Measurements from ENCODE around the gene PCDHA7. TPM values are rescaled to one million over a fixed set of nuclear protein-coding genes. Genes with fewer than 3 reads are reported as not detected.

PCDHA7 gene
- total RNA-seq, 1 experiment from 2014 or later, result 2.7 TPM

GRCh38 chr5:140862441-140863295, 28.6 kb downstream of the PCDHA7 start:
- DNase-seq (ENCODE audit: low spot score) (no peak), ATAC-seq (no peak)
- Mint-ChIP-seq H3K27ac (no peak overlapping the region), H3K36me3 (peaks cover 45% of the 10 kb centered on the region), H3K27me3 (ENCODE audit: low read depth) (no peaks in the 10 kb centered on the region), H3K4me3 (no peak overlapping the region), H3K4me1 (peaks cover 8% of the 10 kb centered on the region), H3K9me3 (peaks cover 24% of the 10 kb centered on the region)
- ChIA-PET CTCF (interaction anchor here (0.8 to 4.0 kb wide), 3 partner anchors 21 to 259 kb away, joined by 4 to 17 read pairs (median 10); partner anchors contain the start of genes PCDHA8 and PCDHB4), POLR2A (no interaction called here)
- no peak for TF ChIP-seq CREM (CRISPR knock-in tag; IDR thresholded peaks at IDR 0.05)
- TF ChIP-seq, protein P1, sequence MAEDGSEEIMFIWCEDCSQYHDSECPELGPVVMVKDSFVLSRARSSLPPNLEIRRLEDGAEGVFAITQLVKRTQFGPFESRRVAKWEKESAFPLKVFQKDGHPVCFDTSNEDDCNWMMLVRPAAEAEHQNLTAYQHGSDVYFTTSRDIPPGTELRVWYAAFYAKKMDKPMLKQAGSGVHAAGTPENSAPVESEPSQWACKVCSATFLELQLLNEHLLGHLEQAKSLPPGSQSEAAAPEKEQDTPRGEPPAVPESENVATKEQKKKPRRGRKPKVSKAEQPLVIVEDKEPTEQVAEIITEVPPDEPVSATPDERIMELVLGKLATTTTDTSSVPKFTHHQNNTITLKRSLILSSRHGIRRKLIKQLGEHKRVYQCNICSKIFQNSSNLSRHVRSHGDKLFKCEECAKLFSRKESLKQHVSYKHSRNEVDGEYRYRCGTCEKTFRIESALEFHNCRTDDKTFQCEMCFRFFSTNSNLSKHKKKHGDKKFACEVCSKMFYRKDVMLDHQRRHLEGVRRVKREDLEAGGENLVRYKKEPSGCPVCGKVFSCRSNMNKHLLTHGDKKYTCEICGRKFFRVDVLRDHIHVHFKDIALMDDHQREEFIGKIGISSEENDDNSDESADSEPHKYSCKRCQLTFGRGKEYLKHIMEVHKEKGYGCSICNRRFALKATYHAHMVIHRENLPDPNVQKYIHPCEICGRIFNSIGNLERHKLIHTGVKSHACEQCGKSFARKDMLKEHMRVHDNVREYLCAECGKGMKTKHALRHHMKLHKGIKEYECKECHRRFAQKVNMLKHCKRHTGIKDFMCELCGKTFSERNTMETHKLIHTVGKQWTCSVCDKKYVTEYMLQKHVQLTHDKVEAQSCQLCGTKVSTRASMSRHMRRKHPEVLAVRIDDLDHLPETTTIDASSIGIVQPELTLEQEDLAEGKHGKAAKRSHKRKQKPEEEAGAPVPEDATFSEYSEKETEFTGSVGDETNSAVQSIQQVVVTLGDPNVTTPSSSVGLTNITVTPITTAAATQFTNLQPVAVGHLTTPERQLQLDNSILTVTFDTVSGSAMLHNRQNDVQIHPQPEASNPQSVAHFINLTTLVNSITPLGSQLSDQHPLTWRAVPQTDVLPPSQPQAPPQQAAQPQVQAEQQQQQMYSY (CRISPR knock-in tag; IDR thresholded peaks at IDR 0.05), result no peak
- no peak for TF ChIP-seq USF2 (CRISPR knock-in tag; IDR thresholded peaks at IDR 0.05)
- no peak for TF ChIP-seq ATF6 (CRISPR knock-in tag; IDR thresholded peaks at IDR 0.05)
- no peak for TF ChIP-seq SMAD4 (CRISPR knock-in tag; IDR thresholded peaks at IDR 0.05)
- TF ChIP-seq TCF7 (CRISPR knock-in tag; IDR thresholded peaks at IDR 0.05; ENCODE audit: low read depth), result no peak

DNA sequence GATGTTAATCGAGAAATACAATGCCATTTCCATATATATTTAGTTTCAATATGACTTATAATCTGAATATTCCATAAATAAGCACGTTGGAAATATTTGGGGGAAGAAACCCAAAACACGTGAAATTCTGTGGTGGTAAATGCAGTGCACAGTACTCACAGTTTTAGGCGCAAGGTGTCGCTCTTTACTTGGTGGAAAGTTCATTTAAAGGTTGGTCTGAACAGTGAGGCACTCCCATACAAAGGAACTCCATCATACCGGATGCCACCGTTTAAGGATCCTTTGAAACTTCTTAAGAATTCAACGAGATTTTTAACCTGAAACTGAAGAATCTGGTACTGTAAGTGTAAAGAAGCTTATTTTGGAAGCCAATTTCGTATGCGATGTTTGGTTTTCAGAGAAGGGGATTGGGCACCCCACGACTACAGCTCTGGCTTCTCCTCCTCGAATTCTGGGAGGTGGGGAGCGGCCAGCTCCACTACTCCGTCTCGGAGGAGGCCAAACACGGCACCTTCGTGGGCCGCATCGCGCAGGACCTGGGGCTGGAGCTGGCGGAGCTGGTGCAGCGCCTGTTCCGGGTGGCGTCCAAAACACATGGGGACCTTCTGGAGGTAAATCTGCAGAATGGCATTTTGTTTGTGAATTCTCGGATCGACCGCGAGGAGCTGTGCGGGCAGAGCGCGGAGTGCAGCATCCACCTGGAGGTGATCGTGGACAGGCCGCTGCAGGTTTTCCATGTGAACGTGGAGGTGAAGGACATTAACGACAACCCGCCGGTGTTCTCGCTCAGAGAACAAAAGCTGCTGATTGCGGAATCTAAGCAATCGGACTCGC, 34.9 kb downstream of the PCDHA7 start, which contains the start of gene PCDHA11:
Gene PCDHA11, plus strand, starts transcription at position 237 of the 834 bp plus-strand sequence. Its CDS starts 147 bp downstream, at position 384.
- peaks cover 16% of the 10 kb centered on the region for H3K4me1 Mint-ChIP-seq
- POLR2A ChIA-PET, result interaction anchor here (0.6 to 1.8 kb wide), 5 partner anchors 13 to 183 kb away, joined by 3 to 13 read pairs (median 3); partner anchors contain the start of gene PCDHA10
- H3K27me3 Mint-ChIP-seq (ENCODE audit: low read depth), result no peaks in the 10 kb centered on the region
- peak within 1 kb of the TSS; percentile 88 for H3K4me3 Mint-ChIP-seq
- H3K9me3 Mint-ChIP-seq, result peaks cover 4% of the 10 kb centered on the region
- CTCF ChIA-PET, result interaction anchor here (0.6 to 4.7 kb wide), 48 partner anchors 9 to 366 kb away, joined by 3 to 99 read pairs (median 5); partner anchors contain the start of genes HARS1, HARS2, PCDHA1 and PCDHA10
- TF ChIP-seq MAX (CRISPR knock-in tag; IDR thresholded peaks at IDR 0.05) (0 out of 2 replicates have a peak, but pooled peaks have one; percentile 17), TP53 (CRISPR knock-in tag; IDR thresholded peaks at IDR 0.05) (no peak), HMGXB4 (CRISPR knock-in tag; IDR thresholded peaks at IDR 0.05) (peak; percentile 46; the same call in 1 of the 2 replicates)
- ATAC-seq (peak; percentile 93), DNase-seq (ENCODE audit: low spot score) (no peak)
- H3K36me3 Mint-ChIP-seq, result peaks cover 33% of the 10 kb centered on the region
- peak within 1 kb of the TSS; percentile 78 for H3K27ac Mint-ChIP-seq

All from WTC11 (cell line).